OCI-LY3 (cell line): ENCODE data around the gene GRIK4.

ENCODE experiments used
- H2AFZ ChIP-seq: fragments of 200-600, 300-600 bp; shearing (Covaris generic); 2 replicates; pipeline ENCODE4 v1.6.0; 2014; ENCODE audit warnings: antibody characterized with exemption, low read depth, low read length
- H3K27ac ChIP-seq: fragments of 200-600, 300-600 bp; sonication (generic); 2 replicates; pipeline ENCODE4 v1.5.1; 2014; ENCODE audit warnings: mild to moderate bottlenecking, low read length, moderate library complexity, mixed read lengths
- H3K27me3 ChIP-seq: fragments of 200-600, 300-600 bp; sonication (generic); 2 replicates; pipeline ENCODE4 v1.6.1; 2014; ENCODE audit warnings: low read depth, low read length, mixed read lengths
- H3K36me3 ChIP-seq: fragments of 200-600, 300-600 bp; sonication (generic); replicated peaks from 2 replicates; pipeline ENCODE3; 2014; ENCODE audit warnings: low read depth, low read length, mixed read lengths
- H3K4me1 ChIP-seq: fragments of 300-600, 200-600 bp; sonication (generic); 2 replicates; pipeline ENCODE4 v1.6.1; 2014; ENCODE audit warnings: low read length, mixed read lengths
- H3K4me2 ChIP-seq: fragments of 200-600, 300-600 bp; sonication (generic); 2 replicates; pipeline ENCODE4 v1.6.1; 2014; ENCODE audit warnings: low read length, mixed read lengths
- H3K4me3 ChIP-seq: fragments of 300-600, 200-600 bp; sonication (generic); 2 replicates; pipeline ENCODE4 v1.5.1; 2014; ENCODE audit warnings: antibody characterized with exemption, mild to moderate bottlenecking, low read length, moderate library complexity
- H3K79me2 ChIP-seq: fragments of 300-600, 200-600 bp; shearing (Covaris generic); 2 replicates; pipeline ENCODE4 v1.6.1; 2014; ENCODE audit warnings: mild to moderate bottlenecking, low read length, mixed read lengths
- H3K9ac ChIP-seq: fragments of 300-600, 200-600 bp; shearing (Covaris generic); 2 replicates; pipeline ENCODE4 v1.6.0; 2014; ENCODE audit warnings: mild to moderate bottlenecking, low read length, moderate library complexity
- H3K9me3 ChIP-seq: fragments of 200-600, 300-600 bp; shearing (Covaris generic); 2 replicates; pipeline ENCODE4 v1.6.1; 2014; ENCODE audit warnings: low read length, mixed read lengths; ENCODE audit not compliant: insufficient read depth
- H4K20me1 ChIP-seq: fragments of 200-600, 300-600 bp; sonication (generic); 2 replicates; pipeline ENCODE4 v1.6.1; 2016; ENCODE audit warnings: low read length, mixed read lengths; ENCODE audit not compliant: insufficient read depth
- CTCF ChIP-seq: fragments of 200-600, 300-600 bp; sonication (generic); IDR thresholded peaks from 2 replicates; pipeline ENCODE4 v1.5.1; 2014; ENCODE audit warnings: antibody characterized with exemption, low read length, low read depth
- EZH2phosphoT487 ChIP-seq: fragments of 200-600 bp; shearing (Covaris generic); IDR thresholded peaks from 2 replicates; pipeline ENCODE4 v1.6.1; 2018; ENCODE audit warnings: antibody characterized with exemption, mixed run types, low read depth

The GRIK4 gene

DNA sequence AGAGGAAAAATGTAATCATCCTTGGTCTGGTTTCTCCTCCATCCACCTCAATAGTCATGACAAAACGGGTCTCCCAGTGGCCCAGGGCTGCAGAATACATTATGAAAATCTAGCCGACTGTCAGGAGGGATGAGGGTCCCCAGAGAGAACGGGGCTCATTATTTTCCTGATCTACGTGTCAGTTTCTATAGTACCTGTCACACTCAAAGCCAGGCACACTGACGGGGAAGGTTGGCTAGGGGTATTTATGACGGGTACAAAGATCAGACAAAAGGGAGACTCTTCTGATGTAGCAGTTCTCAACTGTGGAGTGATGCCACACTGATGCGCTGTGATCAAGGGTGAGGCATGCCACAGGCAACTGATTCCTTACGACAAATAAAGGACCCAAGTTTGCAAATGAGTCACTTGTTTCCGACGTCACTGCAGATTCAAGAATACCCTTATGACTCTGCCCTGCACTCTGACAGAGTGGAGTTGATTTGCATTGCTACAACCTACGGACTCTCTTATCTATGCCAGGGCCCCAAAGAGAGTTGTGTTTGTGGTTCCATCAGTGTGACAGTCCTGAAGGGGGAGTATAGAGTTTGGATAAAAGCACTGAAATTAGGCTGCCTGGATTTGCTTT is 324.2 kb downstream of the GRIK4 start:
- Histone ChIP-seq H3K36me3 (no peaks in the 10 kb centered on the region), H3K27me3 (peaks cover 10% of the 10 kb centered on the region; the same call in 1 of the 2 replicates), H3K4me1 (peaks cover 52% of the 10 kb centered on the region), H3K4me2 (peak overlapping the region; percentile 92), H3K9me3 (no peaks in the 10 kb centered on the region), H3K9ac (peak overlapping the region; percentile 29; the same call in 1 of the 2 replicates), H2AFZ (peak overlapping the region; percentile 64; the same call in 1 of the 2 replicates), H3K79me2 (no peaks in the 10 kb centered on the region), H3K27ac (peak overlapping the region; percentile 18; the same call in 1 of the 2 replicates), H4K20me1 (no peaks in the 10 kb centered on the region), H3K4me3 (peak overlapping the region; percentile 67)
- TF ChIP-seq EZH2phosphoT487, result no peak
- TF ChIP-seq CTCF, result peak; percentile 25; the same call in 1 of the 2 replicates

DNA sequence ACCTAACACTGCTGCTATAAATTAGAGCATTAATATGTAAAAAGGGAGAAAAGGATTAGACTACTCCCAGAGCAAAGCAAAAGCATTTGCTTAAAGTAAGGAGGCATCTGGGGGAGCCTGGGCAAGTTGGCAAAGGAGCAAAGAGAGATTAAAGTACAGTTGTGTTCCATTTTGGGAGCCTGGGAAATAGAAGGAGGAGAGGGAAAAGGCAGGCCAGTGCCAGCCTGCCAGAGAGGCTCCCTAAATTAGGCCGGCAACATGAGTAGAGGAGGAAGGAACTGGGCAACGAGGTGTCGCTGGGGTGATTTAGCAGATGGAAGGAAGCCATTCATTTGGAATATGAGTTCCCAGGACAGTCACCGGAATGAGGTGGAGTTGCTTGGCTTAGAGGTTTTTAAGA is 326.1 kb downstream of the GRIK4 start:
- Histone ChIP-seq H3K4me3 (no peak overlapping the region), H3K36me3 (no peaks in the 10 kb centered on the region), H3K27me3 (peaks cover 10% of the 10 kb centered on the region; the same call in 1 of the 2 replicates), H3K4me2 (no peak overlapping the region), H3K79me2 (no peaks in the 10 kb centered on the region), H4K20me1 (no peaks in the 10 kb centered on the region), H3K4me1 (peaks cover 42% of the 10 kb centered on the region), H3K27ac (no peak overlapping the region), H3K9me3 (no peaks in the 10 kb centered on the region), H3K9ac (no peak overlapping the region), H2AFZ (no peak overlapping the region)
- TF ChIP-seq CTCF (no peak), EZH2phosphoT487 (no peak)

GRCh38 chr11:120839201-120839600 is 327.7 kb downstream of the GRIK4 start:
- Histone ChIP-seq H3K27ac (no peak overlapping the region), H3K9me3 (no peaks in the 10 kb centered on the region), H3K36me3 (no peaks in the 10 kb centered on the region), H3K79me2 (no peaks in the 10 kb centered on the region), H3K4me1 (peaks cover 34% of the 10 kb centered on the region), H3K4me3 (no peak overlapping the region), H2AFZ (no peak overlapping the region), H3K27me3 (peaks cover 10% of the 10 kb centered on the region; the same call in 1 of the 2 replicates), H3K9ac (0 out of 2 replicates have a peak overlapping the region, but pooled peaks have one; percentile 38), H4K20me1 (no peaks in the 10 kb centered on the region), H3K4me2 (peak overlapping the region; percentile 88)
- TF ChIP-seq EZH2phosphoT487 (no peak), CTCF (no peak)

DNA sequence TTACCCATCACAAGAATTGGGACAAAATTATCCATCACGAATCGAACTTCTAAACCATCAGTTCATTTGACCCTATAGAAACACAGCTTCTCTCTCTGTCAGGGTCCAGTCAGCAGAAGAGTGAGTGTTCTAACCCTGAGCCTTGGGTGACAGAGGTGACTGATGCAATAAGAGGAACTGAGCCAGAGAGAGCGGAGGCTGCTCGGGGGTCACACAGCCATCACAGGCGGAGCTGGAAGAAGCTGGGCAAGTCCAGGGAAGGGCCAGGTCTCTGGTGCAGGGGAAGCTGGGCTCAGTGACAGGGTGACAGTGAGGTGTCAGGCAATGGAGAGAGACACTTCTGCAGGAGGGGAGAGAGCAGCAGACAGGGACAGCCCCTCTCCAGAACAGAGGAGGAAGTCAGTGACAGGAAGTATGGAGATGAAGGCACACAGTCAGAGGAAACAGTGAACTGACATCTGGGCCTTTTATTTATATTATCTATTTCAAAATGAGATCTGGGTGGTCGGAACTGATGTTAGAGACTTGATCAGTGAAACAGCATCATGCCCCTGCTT is 328.4 kb downstream of the GRIK4 start:
- peak overlapping the region; percentile 38 for H3K9ac ChIP-seq
- no peaks in the 10 kb centered on the region for H3K79me2 ChIP-seq
- H4K20me1 ChIP-seq, result no peaks in the 10 kb centered on the region
- H3K36me3 ChIP-seq, result no peaks in the 10 kb centered on the region
- peaks cover 10% of the 10 kb centered on the region; the same call in 1 of the 2 replicates for H3K27me3 ChIP-seq
- peak overlapping the region; percentile 88 for H3K4me2 ChIP-seq
- peak overlapping the region; percentile 88 for H2AFZ ChIP-seq
- TF ChIP-seq EZH2phosphoT487, result no peak
- no peak for TF ChIP-seq CTCF
- H3K27ac ChIP-seq, result peak overlapping the region; percentile 19
- no peaks in the 10 kb centered on the region for H3K9me3 ChIP-seq
- H3K4me1 ChIP-seq, result peaks cover 34% of the 10 kb centered on the region
- H3K4me3 ChIP-seq, result peak overlapping the region; percentile 68
